HepG2 (cell line): ENCODE data around the gene TMEM131L. TPM values are rescaled to one million over a fixed set of nuclear protein-coding genes. Genes with fewer than 3 reads are reported as not detected.

Experiments used
- ATAC-seq: fragments of 200-7000 bp; cut with Tn5 transposase; 3 replicates; pipeline ENCODE4 v1.9.1; 2020; ENCODE audit warnings: mild to moderate bottlenecking, moderate library complexity
- BruUV-seq: library from RNA; stranded (reverse); fragments of 400-500 nt; replicated peaks from 2 replicates; lab custom pipeline; 2021; lab: Mats Ljungman, UMichigan
- CTCF ChIA-PET: fragments of 300-600 bp; formaldehyde crosslinking; extraction: SDS; loops from one replicate; lab custom pipeline; 2021; ENCODE audit warnings: low total read pairs, inconsistent platforms, low intra/inter-chr PET ratio; lab: Yijun Ruan, JAX
- POLR2A ChIA-PET: fragments of 350-600 bp; sonication (Branson Sonifier 250); formaldehyde crosslinking; loops from one replicate; lab custom pipeline; 2020; ENCODE audit warnings: antibody characterized with exemption, inconsistent platforms; lab: Yijun Ruan, JAX
- DNase-seq: peaks from one replicate; pipeline ENCODE4 v3.0.0-alpha.2; 2015; ENCODE audit warnings: low spot score
- FAIRE-seq: peaks from 3 replicates; lab custom pipeline; 2011; peaks lifted over from hg19 to GRCh38; lab: Jason Lieb, UNC
- H2AFZ ChIP-seq: one replicate; pipeline ENCODE4 v1.6.1; 2011; ENCODE audit warnings: low read length, inconsistent platforms
- H3K27ac ChIP-seq: fragments of 300-600 bp; 3 replicates; pipeline ENCODE4 v1.8.0; 2011; ENCODE audit warnings: mixed run types, mild to moderate bottlenecking, mixed read lengths, low read length, inconsistent platforms; ENCODE audit not compliant: insufficient read depth; ENCODE audit errors: extremely low read length
- H3K27me3 ChIP-seq, 2 experiments: fragments of 200-600 bp in 1 of 2; 2 replicates in 1 of 2; 3 replicates in 1 of 2; pipeline versions ENCODE4 v1.6.0 to v1.8.0; 2011; ENCODE audit warnings: low read length in 2 of 2, mild to moderate bottlenecking in 2 of 2, moderate library complexity in 2 of 2, inconsistent platforms in 1 of 2; ENCODE audit not compliant: insufficient read depth in 2 of 2, control insufficient read depth in 1 of 2
- H3K36me3 ChIP-seq, 2 experiments: fragments of 200-600 bp in 1 of 2; replicated peaks in 1 of 2; 2 replicates in 1 of 2; 3 replicates in 1 of 2; pipeline versions ENCODE4 v1.5.1 to v1.8.0; 2011; ENCODE audit warnings: low read length in 2 of 2, inconsistent platforms in 1 of 2; ENCODE audit not compliant: insufficient read depth in 2 of 2, control insufficient read depth in 1 of 2
- H3K4me1 ChIP-seq: 2 replicates; pipeline ENCODE4 v1.5.1; 2012; ENCODE audit warnings: low read length, inconsistent platforms; ENCODE audit not compliant: insufficient read depth
- H3K4me2 ChIP-seq: 2 replicates; pipeline ENCODE4 v1.6.0; 2011; ENCODE audit warnings: low read depth, low read length, inconsistent platforms
- H3K4me3 ChIP-seq, 3 experiments: fragments of 200-600 bp in 1 of 3; sonication (generic), shearing (Covaris generic) in 1 of 3; replicated peaks in 1 of 3; 2 replicates each; pipeline ENCODE4 v1.5.1; 2011 to 2016; ENCODE audit warnings: low read length in 3 of 3, inconsistent platforms in 2 of 3, low read depth in 2 of 3, mild to moderate bottlenecking in 2 of 3, control low read depth in 1 of 3, mixed read lengths in 1 of 3; ENCODE audit not compliant: insufficient read depth in 1 of 3
- H3K79me2 ChIP-seq: one replicate; pipeline ENCODE4 v1.6.1; 2011; ENCODE audit warnings: low read length, inconsistent platforms; ENCODE audit not compliant: insufficient read depth
- H3K9ac ChIP-seq: 2 replicates; pipeline ENCODE4 v1.6.0; 2011; ENCODE audit warnings: mild to moderate bottlenecking, low read depth, low read length, inconsistent platforms; ENCODE audit not compliant: insufficient read depth
- H3K9me3 ChIP-seq: 2 replicates; pipeline ENCODE4 v1.5.1; 2012; ENCODE audit warnings: mild to moderate bottlenecking, low read length
- H4K20me1 ChIP-seq: 2 replicates; pipeline ENCODE4 v1.6.0; 2011; ENCODE audit warnings: inconsistent platforms, mild to moderate bottlenecking, low read length, moderate library complexity; ENCODE audit not compliant: insufficient read depth
- FOXO4 ChIP-seq: sonication (generic); formaldehyde crosslinking; conservative IDR thresholded peaks from 2 replicates; pipeline ENCODE4 v1.8.1; 2023; ENCODE audit warnings: missing genetic modification reagents
- HNF1B ChIP-seq: sonication (generic); formaldehyde crosslinking; IDR thresholded peaks from 2 replicates; pipeline ENCODE4 v1.5.1; 2020; ENCODE audit warnings: mild to moderate bottlenecking, moderate library complexity, missing genetic modification reagents
- KDM1A ChIP-seq: IDR thresholded peaks from 2 replicates; pipeline ENCODE4 v1.6.1; 2016; ENCODE audit warnings: missing compliant biosample characterization
- ZNF160 ChIP-seq: sonication (generic); formaldehyde crosslinking; IDR thresholded peaks from 2 replicates; pipeline ENCODE4 v1.8.0; 2022; ENCODE audit warnings: mild to moderate bottlenecking, inconsistent platforms, missing genetic modification reagents
- ZNF280B ChIP-seq: sonication (generic); formaldehyde crosslinking; IDR thresholded peaks from 2 replicates; pipeline ENCODE4 v1.5.0; 2020; ENCODE audit warnings: missing genetic modification reagents, mild to moderate bottlenecking, borderline replicate concordance
- ZNF512B ChIP-seq: sonication (generic); formaldehyde crosslinking; IDR thresholded peaks from 2 replicates; pipeline ENCODE4 v1.5.1; 2020; ENCODE audit warnings: missing genetic modification reagents, mild to moderate bottlenecking, borderline replicate concordance
- ZNF558 ChIP-seq: sonication (generic); formaldehyde crosslinking; IDR thresholded peaks from 2 replicates; pipeline ENCODE4 v1.9.0; 2022; ENCODE audit warnings: mild to moderate bottlenecking, missing genetic modification reagents, borderline replicate concordance
- ZNF574 ChIP-seq: sonication (generic); formaldehyde crosslinking; IDR thresholded peaks from 2 replicates; pipeline ENCODE4 v1.4.0; 2020; ENCODE audit warnings: missing genetic modification reagents
- ZSCAN20 ChIP-seq: sonication (generic); formaldehyde crosslinking; IDR thresholded peaks from 2 replicates; pipeline ENCODE4 v1.4.0; 2020; ENCODE audit warnings: missing genetic modification reagents, mild to moderate bottlenecking, borderline replicate concordance
- WGBS: methylation state at CpG from one replicate; pipeline ENCODE4 v1.1.6; 2017; ENCODE audit warnings: low lambda C conversion rate; 5-methylcytosine and 5-hydroxymethylcytosine counted together
- in situ Hi-C: cut with HindIII; loops from 2 replicates; pipeline ENCODE4 v1.10.0; 2017; ENCODE audit warnings: low pct_unique_long_range_greater_than_20kb; ENCODE audit not compliant: extremely low pct_ligation_motif_present
- intact Hi-C: fragments of 100-400 bp; cut with micrococcal nuclease; formaldehyde crosslinking; loops from one replicate; pipeline ENCODE4 v1.10.0; 2022; ENCODE audit not compliant: unreplicated experiment
- polyA plus RNA-seq, 8 experiments: library from polyadenylated mRNA; depleted of rRNA in 3 of 8; stranded (reverse) in 7 of 8; unstranded in 1 of 8; fragments of >200 nt; fragmentation: Illumina TruSeq in 4 of 8; extraction: Trizol in 4 of 8; gene quantifications; 2 replicates each; pipeline versions ENCODE4 v1.2.1 to v1.2.3, GENCODE V29; 2011 to 2016; ENCODE audit warnings: low read depth in 4 of 8, missing spikeins in 1 of 8, mixed read lengths in 1 of 8; ENCODE audit not compliant: insufficient read depth in 1 of 8
- total RNA-seq, 5 experiments: library from RNA; depleted of rRNA; stranded (reverse); fragments of >200 nt; fragmentation: Illumina TruSeq; extraction: Trizol; gene quantifications; 2 replicates each; pipeline ENCODE4 v1.2.3, GENCODE V29; 2016; ENCODE audit warnings: low read depth in 1 of 5

The TMEM131L gene
- total and polyA plus RNA-seq, 2 of the 13 experiments (the other 11 are each of a cell fraction or from before 2014, with no cell fraction given), result 2.2 to 4.5 TPM

GRCh38 chr4:153466949-153467896, 1.1 kb downstream of the TMEM131L start:
- FAIRE-seq, result no peak
- H3K79me2 ChIP-seq, result no peaks in the 10 kb centered on the region
- TF ChIP-seq HNF1B (CRISPR knock-in tag) (0 out of 2 replicates have a peak, but pooled peaks have one; percentile 15), ZNF280B (peak; percentile 90; the same call in 1 of the 2 replicates), ZNF574 (0 out of 2 replicates have a peak, but pooled peaks have one; percentile 8), ZNF512B (CRISPR knock-in tag) (peak; percentile 27; the same call in 1 of the 2 replicates), ZNF558 (CRISPR knock-in tag) (0 out of 2 replicates have a peak, but pooled peaks have one; percentile 13), ZSCAN20 (CRISPR knock-in tag) (no peak), FOXO4 (no peak), KDM1A (CRISPR knock-in tag) (no peak), ZNF160 (CRISPR knock-in tag) (no peak)

More at GRCh38 chr4:153466949-153467896, 1.1 kb downstream of the TMEM131L start:
- intact Hi-C loops, result loop anchor here (1.0 to 5.0 kb wide), 4 partner anchors 50 to 122 kb away; partner anchors contain the start of gene MND1
- ChIA-PET POLR2A (interaction anchor here (1.5 to 2.0 kb wide), 3 partner anchors 11 to 98 kb away, joined by 3 to 13 read pairs (median 6); no protein-coding TSS in a partner anchor), CTCF (no interaction called here)
- DNase-seq (peak; percentile 52), ATAC-seq (peak; percentile 65)
- Histone ChIP-seq H4K20me1 (no peaks in the 10 kb centered on the region), H3K9me3 (no peaks in the 10 kb centered on the region), H3K36me3 (no peaks in the 10 kb centered on the region), H2AFZ (no peak overlapping the region), H3K9ac (peak overlapping the region; percentile 69), H3K27ac (no peak overlapping the region), H3K4me3 (peak overlapping the region; percentile 77 to 89 (median 86); a peak in 5 of 6 replicates), H3K4me2 (peak overlapping the region; percentile 95), H3K4me1 (peaks cover 26% of the 10 kb centered on the region), H3K27me3 (peaks cover 0 to 12% of the 10 kb centered on the region in 2 experiments; a peak in 3 of 5 replicates)
- in situ Hi-C loops, result no loop called here
- 15% methylated on average over 16 of the region's 43 CpGs for WGBS
- BruUV-seq, result no TSS peak
